GM23248 (cell line): ENCODE measurements around the gene PCID2.

ENCODE experiments used
- EZH2 ChIP-seq: fragments of 200-600 bp; sonication (generic); IDR thresholded peaks from 2 replicates; pipeline ENCODE4 v1.6.1; 2018; ENCODE audit warnings: antibody characterized with exemption, mild to moderate bottlenecking; ENCODE audit not compliant: insufficient read depth, poor library complexity, severe bottlenecking
- EZH2phosphoT487 ChIP-seq: fragments of 200-600 bp; sonication (generic); IDR thresholded peaks from 2 replicates; pipeline ENCODE4 v1.6.1; 2018; ENCODE audit warnings: antibody characterized with exemption, moderate library complexity, mild to moderate bottlenecking, low read depth; ENCODE audit not compliant: insufficient read depth

GRCh38 chr13:113187263-113187669, 21.2 kb downstream of the PCID2 start:
- no peak for TF ChIP-seq EZH2phosphoT487
- TF ChIP-seq EZH2, result no peak
